Choroid plexus epithelial cell (primary cell): ENCODE data around the gene ZNF10.

Source experiments
- DNase-seq: peaks from one replicate; pipeline ENCODE4 v3.0.0-alpha.2; 2010; ENCODE audit warnings: low read depth
- H3K4me3 ChIP-seq: 2 replicates; pipeline ENCODE4 v1.5.1; 2011; ENCODE audit warnings: low read depth, mild to moderate bottlenecking, control low read depth, low read length, moderate library complexity
- CTCF ChIP-seq: conservative IDR thresholded peaks from 2 replicates; pipeline ENCODE4 v1.5.1; 2011; ENCODE audit warnings: low read depth, mild to moderate bottlenecking, control low read depth, inconsistent platforms, low read length, moderate library complexity

Gene ZNF10

GRCh38 chr12:133120385-133121191 lies 9.8 kb upstream of the ZNF10 start:
- H3K4me3 ChIP-seq, result no peak overlapping the region
- DNase-seq, result peak; percentile 2
- no peak for TF ChIP-seq CTCF

- no peak for DNase-seq
- no peak overlapping the region for H3K4me3 ChIP-seq
- no peak for TF ChIP-seq CTCF
Observed at GRCh38 chr12:133124674-133125073, 5.8 kb upstream of the ZNF10 start.

- DNase-seq, result peak; percentile 56
- no peak for TF ChIP-seq CTCF
- H3K4me3 ChIP-seq, result peak overlapping the region; percentile 86
Observed at GRCh38 chr12:133129368-133130037, 924 bp upstream of the ZNF10 start.

- DNase-seq, result peak; percentile 30
- H3K4me3 ChIP-seq, result peak overlapping the region; percentile 86
- TF ChIP-seq CTCF, result no peak
Observed at GRCh38 chr12:133130808-133131128, 341 bp downstream of the ZNF10 start.

GRCh38 chr12:133135747-133136146 lies 5.3 kb downstream of the ZNF10 start:
- TF ChIP-seq CTCF, result no peak
- DNase-seq, result no peak
- H3K4me3 ChIP-seq, result no peak overlapping the region

- no peak overlapping the region for H3K4me3 ChIP-seq
- DNase-seq, result no peak
- no peak for TF ChIP-seq CTCF
Observed at GRCh38 chr12:133145981-133146380, 15.6 kb downstream of the ZNF10 start.

GRCh38 chr12:133156125-133156690 lies 25.8 kb downstream of the ZNF10 start:
- TF ChIP-seq CTCF, result no peak
- H3K4me3 ChIP-seq, result no peak overlapping the region
- DNase-seq, result peak; percentile 6
